ENCODE data around the gene NLRC3.
A peak's percentile ranks its signal among the peaks of the same experiment; 100 is the strongest.

The NLRC3 gene

DNA sequence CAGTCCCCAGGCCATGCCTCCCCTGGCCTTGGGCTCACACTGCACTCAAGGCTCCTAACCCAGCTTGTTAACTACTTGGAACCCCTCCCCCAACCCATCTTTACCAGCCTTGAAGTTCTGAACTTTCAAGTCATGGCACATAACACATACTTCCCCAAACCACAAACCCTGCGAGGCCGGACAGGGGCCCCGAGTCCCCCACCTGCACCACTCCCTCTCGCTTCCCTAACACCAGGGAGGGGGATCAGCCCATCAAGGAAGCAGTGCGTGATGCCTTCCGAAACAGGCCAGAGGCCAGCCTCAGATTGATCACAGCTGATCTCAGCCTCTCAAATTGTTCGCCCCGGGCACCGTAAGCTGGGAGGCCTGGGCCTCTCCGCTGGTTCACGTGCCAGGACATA lies 3.0 kb upstream of the NLRC3 start:
- DNase-seq (ENCODE audit: low read depth), result peak; percentile 91

DNA sequence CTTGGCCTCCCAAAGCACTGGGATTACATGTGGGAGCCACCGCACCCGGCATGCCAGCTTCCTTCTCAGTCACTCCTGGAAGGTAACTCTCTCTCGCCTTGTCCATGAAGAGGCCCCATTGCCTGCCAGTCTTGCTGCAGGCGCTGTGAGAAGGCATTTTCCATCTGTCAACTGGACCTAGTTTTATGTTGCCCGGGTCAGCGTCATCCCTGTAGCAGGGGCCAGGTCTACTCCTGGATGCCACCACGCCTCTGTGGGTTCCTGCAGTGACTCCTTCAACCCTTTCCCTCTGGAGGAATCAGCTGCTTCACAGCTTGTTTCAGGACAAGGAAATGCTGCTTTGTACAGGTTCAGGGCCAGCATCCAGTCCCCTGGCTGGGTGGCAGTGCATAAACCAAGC lies 2.6 kb upstream of the NLRC3 start:
- no peak for DNase-seq (ENCODE audit: low read depth)

DNA sequence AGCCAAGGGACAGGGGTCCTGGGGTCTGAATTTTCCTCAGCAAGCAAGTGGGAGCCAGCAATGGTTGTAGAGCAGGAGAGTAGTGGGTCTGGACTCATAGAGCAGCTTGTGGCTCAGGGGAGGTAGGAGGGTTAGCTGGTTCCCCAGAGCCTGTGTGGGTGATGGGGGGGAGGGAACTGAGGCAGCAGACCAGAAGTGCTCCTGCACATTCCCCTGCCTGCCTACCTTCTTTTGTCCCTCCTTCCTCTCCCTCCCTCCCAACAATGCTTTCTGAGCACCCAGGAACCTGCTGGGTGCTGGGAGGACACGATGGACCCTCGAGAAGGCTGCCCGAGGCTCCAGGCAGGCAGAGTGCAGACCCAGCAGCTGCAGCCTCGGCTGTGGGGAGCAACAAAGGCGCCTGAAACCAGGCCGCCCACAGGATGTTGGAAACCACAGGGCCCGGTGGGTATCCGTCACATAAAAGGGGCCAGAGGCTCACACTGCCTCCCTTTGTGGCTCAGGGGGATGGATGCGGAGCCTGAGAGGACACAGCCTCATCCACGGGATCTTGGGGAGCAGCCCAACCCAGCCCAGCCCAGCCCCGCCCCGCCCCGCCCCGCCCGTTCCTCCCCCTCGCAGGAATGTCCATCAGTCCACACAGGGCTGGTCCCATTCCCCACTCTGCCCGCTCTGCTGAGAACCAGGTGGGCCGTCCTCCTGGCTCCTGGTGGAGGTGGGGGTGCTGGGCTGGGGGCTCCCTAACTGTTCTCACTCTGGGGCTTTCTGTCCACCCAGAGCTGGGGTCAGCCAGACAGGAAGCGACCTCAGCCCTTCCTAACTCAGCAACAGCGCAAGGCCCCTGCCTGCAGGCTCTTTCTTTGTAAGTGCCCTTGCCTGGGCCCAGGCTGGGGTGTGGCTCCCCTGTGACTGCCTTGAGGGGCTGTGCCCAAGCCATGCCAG lies 1.7 kb upstream of the NLRC3 start:
- DNase-seq (ENCODE audit: low read depth), result peak; percentile 72

DNA sequence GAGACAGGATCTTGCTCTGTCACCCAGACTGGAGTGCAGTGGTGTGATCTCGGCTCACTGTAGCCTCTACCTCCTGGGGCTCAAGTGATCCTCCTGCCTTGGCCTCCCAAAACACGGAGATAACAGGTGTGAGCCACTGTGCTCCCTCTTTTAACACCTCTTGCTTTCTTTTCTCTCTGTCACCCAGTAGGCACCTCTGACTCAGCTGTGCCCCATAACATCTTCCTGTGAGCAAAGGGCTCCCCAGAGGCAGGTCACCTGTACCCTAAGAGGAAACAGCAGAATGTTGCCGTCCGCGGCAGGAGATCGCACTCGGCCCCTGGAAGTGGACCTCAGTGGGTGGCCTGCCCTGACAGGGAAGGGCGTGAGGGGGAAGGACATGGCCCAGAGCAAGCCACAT lies 918 bp upstream of the NLRC3 start:
- DNase-seq (ENCODE audit: low read depth), result no peak

DNA sequence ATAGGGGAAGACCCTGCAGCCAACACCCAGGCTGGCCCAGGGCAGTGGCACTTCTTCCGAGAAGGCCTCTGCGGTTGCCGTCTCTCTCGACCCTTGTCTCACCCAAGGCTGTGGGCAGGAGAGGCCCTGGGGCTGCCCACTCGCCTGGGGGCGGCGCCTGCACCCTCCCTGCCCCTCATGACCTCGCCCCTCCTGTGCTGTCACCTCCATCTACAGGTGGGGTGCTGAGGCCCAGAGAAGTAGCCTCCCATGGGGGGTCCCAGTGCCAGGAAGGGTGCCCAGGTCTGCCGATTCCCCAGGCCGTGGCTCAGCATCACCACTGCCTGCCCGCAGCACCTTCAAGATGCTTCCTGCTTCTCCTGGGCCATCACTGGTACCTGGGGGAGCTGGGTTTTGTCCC lies 992 bp downstream of the NLRC3 start:
- DNase-seq (ENCODE audit: low read depth), result no peak

DNA sequence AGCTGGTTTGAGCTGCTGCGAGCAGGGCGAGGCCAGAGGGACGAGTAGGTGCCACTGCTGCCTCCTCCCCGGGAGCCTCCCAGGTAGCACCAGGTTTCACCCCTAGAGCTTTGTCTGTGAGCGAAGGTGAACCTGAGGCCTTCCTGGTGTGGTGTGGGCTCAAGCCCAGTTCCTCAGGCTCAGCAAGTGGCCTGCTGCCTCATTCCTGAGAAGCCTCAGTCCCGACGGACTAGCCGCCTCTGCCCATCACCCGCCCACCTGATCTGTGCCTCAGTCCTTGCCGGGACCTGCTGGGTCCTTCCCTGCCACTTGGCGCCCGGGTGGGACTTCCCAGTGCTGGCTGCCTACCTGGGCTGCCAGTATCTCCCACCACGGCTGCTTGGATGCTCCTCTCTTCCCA lies 1.7 kb downstream of the NLRC3 start:
- DNase-seq (ENCODE audit: low read depth), result no peak

DNA sequence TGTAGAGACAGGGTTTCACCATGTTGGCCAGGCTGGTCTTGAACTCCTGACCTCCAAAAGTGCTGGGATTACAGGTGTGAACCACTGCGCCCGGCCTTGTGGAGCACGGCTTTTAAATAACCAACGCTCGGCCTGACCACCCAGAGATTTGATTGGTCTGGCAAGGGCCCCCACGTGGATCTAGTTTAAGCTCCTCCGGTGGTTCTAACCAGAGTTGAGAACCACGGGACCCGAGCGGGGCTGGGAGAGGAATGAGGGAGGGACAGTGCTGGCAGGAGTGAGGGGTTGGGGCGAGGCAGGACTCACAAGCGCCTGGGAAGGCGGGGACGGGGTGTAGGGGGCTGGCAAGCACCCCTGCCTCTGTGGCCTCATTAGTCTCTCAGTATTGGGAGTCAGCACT lies 3.0 kb downstream of the NLRC3 start:
- no peak for DNase-seq (ENCODE audit: low read depth)

DNA sequence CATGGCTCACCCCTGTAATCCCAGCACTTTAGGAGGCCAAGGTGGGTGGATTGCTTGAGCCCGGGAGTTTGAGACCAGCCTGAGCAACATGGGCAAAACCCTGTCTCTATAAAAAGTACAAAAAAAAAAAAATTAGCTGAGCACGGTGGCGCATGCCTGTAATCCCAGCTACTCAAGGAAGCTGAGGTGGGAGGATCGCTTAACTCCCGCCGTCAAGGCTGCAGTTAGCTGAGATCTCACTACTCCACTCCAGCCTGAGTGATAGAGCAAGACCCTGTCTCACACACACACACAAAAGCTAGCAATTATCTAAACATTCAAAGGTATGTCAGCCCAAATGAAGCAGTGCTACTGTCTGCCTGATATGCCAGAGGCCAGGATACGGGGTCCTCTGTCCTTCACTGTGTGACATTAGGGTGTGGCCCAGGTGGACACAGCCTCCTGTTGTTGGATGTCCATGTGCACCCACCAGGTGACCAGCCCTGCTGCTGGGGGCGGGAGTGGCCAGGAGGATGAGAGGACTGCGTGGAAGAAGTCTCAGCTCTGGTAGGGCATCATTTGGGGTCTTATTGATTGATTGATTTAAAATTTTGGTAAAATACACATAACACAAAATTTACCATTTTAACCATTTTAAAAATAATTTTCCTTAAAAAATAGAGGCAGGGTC lies 3.9 kb downstream of the NLRC3 start:
- no peak for DNase-seq (ENCODE audit: low read depth)

DNA sequence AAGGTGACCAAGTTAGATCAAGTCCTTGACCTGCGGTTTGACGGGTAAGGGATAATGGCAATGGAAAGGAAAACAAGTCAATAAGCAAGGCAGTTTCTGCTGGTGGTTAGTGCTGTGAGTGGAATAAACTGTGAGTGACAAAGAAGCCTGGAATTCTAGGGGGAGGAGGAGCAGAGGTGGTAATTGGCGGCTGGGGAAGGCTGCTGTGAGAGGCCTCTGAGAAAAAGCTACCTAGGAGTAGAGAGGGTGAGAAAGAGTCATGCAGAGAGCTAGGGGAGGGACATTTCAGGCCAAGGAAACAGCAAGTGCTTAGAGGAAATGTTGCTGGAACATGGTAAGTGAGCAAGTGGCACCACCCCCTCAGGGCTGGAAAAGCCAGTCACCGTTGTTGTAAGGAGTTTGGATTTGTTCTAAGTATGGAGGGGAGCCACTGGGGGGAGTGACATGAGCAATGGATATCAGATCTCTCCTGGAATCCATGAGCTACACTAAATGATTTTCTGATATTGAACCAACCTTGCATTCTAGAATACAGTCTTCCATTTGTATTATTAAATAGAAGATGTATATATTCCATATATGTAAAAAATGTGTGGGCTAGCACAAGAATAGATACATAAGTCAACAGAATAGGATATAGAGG lies 6.7 kb downstream of the NLRC3 start:
- DNase-seq (ENCODE audit: low read depth), result no peak

DNA sequence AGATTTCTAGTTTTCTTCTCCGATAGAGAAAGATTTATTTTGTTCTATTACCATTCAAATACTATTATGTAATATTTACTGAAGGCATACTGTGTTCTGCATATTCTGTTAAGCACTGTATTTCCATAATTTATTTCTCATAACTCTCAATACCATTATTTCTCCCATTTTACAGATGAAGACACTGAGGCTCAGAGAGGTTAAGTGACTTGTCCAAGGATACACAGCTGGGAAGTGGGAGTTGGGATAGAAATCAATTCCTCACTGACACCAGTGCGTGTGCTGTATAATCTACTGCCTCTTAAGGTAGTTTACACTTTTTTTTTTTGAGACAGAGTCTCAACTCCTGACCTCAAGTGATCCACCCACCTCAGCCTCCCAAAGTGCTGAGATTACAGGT lies 7.4 kb downstream of the NLRC3 start:
- DNase-seq (ENCODE audit: low read depth), result no peak

DNA sequence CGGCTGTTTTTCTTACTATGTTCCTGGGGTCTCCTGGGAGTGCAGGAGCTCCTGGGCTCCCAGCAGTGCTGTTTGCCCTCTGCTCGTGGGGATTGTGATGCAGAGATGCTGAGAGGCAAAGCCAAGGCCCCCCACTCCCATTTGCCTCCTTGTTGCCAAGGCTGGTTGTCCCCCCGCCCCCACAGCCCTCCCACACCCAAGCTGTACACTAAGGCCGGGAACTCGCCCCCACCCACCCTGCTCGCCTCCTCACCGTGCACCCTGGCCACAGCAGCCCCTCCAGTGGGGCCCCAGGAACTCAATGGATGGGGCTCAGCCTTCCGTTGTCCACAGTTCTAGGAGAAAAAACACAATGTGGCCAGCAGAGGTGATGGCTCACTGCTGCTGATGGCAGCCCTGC lies 10.2 kb downstream of the NLRC3 start:
- no peak for DNase-seq (ENCODE audit: low read depth)

DNA sequence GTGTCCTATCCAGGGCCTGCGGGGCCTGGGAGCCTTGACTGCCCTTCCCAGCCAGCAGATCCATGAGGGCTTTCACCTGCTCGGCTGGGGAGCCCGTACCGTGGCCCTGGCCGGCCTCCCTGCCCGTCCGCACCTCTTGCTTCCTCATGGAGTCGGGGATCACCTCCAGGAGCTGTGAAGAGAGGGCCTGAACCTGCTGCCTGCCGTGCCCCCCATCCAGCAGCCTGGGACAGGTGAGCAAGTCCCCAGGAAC lies 12.4 kb downstream of the NLRC3 start:
- no peak for DNase-seq (ENCODE audit: low read depth)

DNA sequence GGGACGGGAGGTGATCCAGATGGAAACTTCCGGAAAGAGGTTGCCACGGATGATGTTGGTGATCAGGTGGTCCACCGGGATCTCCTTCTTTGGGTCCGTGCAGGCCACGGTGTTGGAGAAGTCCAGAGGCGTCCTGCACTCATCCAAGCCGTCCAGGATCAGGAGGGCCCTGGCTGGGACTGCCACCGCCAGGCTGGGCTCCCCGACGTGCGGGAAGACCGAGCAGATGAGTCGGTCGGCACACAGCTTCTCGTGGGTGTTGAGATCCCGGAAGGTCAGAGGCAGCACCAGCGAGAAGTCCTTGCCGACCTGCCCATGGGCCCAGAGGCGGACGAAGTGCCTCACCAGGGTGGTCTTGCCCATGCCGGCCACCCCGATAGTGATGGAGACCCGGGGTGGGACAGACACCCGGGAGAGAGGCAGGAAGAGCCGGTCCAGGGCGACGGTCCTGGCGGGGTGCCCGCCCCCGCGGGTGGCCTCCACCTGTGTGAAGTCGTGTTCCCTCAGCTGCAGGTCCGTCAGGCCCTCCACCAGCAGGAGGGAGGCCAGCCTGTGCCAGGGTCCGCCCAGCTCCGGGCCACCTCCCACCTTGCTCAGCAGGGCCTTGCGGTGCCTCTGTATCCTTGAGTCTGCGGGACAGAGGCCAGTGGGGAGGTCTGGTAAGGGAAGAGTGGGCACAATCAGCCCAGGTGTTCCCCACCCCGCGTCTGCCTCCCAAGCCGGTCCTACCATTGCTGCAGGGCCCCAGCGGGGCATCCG lies 12.9 kb downstream of the NLRC3 start:
- no peak for DNase-seq (ENCODE audit: low read depth)

DNA sequence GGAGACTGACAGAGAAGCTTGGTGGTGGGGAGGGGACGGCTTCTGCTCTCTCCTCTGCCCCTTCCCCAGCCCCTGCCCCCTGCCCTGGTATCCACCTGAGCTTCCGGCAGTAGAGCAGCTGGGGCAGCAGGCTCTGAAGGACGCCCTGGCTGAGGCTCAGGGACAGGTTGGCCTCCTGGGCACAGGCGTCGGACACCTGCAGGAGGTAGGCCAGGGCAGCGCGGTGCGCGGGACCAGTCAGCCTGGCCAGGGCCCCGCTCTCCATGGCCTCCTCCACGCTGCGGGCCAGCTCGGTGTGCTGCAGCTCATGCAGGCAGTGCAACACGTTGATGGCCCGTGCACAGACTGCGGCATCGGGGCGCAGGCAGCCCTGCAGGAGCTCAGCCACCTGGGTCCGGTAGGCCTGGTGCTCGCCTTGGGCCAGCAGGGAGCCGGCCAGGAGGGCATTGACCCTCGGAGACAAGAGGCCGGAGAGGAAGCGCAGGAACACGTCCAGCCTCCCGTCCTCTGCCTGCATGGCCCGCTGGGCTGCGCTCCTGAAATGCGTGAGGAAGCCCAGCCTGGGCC lies 14.2 kb downstream of the NLRC3 start:
- DNase-seq (ENCODE audit: low read depth), result no peak

DNA sequence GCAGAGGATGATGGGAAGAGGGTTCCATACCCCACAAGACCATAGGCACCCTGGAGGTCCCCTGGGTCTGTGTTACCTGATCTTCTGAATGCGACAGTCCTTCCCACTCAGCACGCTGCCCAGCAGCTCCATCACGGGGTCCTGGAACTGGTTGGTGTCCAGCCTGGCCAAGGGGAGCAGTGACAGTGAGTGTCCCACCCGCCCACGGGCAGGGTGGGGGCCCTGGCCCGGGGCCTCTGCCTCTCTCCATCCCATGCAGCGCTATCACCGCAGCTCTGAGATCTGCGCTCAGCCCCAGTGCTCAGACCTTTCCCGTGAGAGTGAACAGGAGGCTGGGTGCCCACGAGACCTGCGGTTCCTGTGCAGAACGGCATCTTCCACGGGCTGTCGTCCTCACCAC lies 15.6 kb downstream of the NLRC3 start:
- DNase-seq (ENCODE audit: low read depth), result no peak

DNA sequence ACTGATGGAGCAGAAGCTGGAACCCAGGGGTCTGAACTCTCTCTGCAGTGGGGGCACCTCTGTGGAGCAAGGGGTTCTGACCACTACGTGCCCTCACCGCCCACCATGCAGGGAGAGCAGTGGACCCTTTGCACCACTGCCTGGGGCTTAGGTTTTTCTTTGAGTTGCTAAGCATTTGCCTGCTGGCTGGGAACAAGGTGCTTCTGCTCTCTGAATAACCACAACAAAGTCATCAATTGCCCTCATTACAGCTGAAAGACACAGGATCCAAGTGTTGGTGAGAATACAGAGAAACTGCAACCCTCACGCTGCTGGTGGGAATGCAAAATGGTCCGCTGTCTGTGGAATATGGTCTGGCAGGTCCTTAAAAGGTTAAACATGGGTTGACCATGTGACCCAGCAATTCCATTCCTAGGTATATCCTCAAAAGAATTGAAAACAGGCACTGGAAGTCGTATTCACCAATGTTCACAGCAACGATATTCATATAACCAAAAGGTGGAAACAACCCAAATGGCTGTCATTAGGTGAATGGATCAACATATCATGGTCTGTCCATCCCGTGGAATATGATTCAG lies 22.8 kb downstream of the NLRC3 start:
- no peak for DNase-seq (ENCODE audit: low read depth)

DNA sequence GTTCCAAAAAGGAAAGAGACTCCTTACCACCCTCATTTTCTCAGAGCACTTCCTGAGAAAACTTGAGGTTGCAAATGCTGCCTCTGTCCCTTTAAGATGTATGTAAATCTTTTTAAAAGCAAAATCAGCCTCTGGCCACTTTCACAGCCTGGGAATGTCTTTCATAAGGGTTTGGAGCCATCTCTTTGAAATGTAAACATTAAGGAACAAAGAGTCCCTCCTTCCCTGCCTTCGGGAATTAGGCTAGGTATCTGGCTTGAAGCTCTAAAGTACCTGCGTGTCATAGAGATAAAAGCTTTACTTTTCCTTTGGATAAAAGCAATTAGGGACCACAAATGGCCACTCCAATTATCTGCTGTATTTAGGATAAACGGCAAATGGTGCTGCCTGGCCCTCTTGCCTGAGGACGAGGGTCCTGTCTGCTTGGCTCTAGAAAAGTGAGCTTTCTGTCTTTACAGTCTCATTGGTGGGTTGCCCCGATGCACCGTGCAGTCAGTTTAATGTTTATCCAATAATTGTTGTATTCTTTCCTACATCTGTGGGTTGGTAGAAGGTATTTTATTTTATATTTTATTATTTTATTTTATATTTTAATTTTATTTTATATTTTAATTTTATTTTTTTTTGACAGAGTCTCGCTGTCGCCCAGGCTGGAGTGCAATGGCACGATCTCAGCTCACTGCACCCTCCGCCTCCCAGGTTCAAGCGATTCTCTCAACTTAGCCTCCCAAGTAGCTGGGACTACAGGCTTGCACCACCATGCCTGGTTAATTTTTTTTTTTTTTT lies 23.9 kb downstream of the NLRC3 start:
- DNase-seq (ENCODE audit: low read depth), result no peak

DNA sequence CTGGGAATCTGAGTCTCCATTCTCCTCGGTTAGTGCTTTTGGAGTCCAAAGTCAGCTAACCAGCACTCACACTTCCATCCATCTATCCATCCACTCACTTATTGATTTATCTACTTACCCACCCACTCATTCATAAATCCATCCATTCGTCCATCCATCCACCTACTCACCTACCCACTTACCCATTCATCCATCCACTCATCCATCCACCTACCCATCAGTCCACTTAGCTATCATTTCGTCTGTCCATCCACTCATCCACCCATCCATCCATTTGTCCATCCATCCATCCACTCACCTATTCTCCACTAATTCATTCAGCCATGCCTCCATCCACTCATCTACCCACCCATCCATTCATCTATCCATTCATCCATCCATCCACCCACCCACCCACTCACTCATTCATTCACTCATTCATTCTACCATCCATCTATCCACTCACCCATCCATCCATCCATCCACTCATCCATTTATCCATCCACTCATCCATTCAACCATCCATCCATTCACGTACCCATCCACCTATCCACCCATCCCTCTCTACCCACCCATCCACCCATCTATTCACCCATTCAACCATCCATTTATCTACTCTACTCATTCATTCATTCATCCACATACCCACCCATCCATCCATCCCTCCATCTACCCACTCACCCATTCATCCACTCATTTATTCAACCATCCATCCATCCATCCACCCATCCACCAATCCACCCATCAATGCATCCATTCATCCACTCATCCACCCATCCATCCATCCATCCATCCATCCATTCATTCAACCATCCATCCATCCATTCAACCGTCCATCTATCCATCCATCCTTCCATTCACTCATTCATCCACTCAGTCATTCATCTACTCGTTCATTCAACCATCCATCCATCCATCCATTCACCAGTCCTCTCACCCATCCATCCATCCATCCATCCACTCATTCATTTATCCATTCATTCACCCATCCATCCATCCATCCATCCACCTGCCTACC lies 26.1 kb downstream of the NLRC3 start:
- no peak for DNase-seq (ENCODE audit: low read depth)

DNA sequence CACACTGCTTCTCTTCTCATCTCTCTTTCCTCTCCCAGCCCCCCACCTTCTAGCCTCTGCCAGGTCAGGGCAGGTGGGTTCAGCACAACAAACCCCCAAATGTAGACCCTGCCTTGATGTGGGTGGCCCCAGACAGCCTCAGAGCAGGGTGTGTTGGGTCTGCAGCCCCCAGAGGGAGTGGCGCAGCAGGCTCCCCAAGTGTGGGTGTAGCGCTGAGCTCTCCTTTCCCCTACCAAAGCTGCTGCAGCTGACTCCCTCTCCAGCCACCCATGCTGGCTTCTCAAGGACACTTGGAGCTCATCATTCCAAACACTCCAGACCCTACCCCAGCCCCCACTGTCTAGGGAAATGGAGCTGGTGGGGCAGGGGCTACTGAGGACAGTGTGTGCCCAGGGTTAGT lies 27.3 kb downstream of the NLRC3 start:
- no peak for DNase-seq (ENCODE audit: low read depth)

DNA sequence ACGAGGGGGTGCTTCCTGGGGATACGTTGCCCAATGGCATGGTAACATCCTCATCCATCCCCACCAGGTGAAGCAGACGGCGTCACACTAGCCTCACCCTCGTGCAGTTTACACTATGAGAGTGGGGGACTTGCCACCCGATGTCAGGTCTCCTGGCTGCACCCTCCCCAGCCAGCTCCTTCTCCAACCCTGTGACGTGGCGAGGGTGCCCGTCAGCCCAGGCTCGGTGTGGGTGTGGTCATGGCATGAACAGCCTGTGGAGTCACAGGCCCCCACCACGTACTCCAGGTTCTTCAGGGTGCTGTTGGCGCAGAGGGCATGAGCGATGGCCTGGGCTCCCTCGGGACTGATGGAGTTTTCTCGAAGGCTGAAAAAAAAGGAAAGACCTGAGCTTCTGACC lies 28.3 kb downstream of the NLRC3 start:
- no peak for DNase-seq (ENCODE audit: low read depth)

All from CMK (cell line).